ENCODE measurements around the gene IL9. TPM values are rescaled to one million over a fixed set of nuclear protein-coding genes. Genes with fewer than 3 reads are reported as not detected.

Gene IL9
- total RNA-seq, 1 donor from 2014 or later = not detected

DNA sequence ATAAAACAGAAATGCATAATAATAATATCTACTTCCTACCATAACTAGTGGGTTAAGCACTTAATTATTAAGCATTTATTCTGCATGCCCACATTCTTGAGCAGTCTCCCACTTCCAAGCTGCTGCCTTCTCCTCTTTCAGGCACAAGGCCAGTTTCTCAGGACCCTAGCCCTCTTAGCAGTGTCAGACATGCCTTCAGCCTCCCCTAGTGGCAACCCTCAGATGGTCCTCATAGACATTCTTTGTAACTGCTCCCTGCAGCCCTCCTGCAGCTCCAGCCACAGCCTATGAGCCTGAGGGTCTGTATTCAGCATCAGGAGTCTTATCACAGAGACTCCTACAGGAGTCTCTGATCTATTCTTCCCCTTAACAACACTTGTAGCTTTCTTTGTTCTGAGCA is 3.9 kb downstream of the IL9 start:
- DNase-seq (ENCODE audit: low spot score) = peak; percentile 3

DNA sequence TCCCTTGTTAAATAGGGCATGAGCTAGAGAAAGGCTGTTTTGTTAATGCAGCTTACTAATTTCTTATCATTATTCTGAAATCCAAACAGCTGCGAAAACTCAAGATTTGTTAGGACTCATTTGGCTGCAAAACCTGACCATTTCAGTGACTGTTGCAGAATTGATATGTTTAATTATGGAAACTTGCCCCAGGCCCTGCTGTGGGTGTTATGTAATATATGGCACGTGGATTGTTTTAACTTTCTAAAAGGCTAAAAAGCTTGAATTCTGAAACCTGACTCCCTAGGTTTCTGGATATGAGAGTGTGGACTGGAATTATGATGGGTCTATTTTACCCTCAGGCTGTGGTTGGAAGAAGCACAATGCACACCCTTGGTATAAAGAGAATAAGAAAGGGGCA is 4.4 kb downstream of the IL9 start:
- DNase-seq (ENCODE audit: low spot score) = peak; percentile 15

DNA sequence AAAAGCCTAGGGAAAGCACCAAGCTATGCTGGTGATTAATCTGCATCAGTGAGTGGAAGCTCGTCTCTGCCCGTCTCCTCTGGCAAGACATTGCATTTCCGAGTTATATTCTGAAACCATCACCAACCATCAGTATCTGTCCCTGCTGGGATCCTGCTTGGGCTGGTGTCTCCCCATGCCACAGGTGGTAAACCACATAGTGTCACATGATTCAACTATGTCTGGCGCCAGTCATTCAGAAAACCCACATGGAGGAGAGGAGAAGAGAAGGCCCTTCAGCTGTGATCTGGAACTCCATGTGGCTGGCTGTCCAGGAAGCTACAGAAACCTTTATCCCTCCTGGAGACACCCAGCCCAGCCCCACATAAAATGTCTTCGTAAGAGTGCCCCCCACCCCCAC is 4.8 kb downstream of the IL9 start:
- no peak for DNase-seq (ENCODE audit: low spot score)

DNA sequence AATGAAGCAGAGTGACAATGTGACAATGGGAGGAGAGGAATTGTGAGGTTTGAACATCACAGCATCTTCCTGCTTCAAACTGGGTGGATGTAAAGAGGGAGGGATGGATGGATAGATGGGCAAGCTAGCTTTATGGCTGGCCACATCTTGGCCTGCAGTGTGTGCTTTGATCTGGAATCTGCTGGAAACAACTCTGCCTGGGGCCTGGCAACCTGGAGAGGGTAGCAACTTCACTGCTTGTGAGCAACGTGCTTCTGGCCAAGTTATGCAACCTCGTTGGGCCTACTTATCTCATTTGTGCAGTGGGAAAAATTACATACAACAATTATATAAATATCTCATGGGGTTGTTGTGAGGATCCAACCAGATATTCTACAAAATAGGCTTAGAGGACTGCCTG is 5.3 kb downstream of the IL9 start:
- no peak for DNase-seq (ENCODE audit: low spot score)

DNA sequence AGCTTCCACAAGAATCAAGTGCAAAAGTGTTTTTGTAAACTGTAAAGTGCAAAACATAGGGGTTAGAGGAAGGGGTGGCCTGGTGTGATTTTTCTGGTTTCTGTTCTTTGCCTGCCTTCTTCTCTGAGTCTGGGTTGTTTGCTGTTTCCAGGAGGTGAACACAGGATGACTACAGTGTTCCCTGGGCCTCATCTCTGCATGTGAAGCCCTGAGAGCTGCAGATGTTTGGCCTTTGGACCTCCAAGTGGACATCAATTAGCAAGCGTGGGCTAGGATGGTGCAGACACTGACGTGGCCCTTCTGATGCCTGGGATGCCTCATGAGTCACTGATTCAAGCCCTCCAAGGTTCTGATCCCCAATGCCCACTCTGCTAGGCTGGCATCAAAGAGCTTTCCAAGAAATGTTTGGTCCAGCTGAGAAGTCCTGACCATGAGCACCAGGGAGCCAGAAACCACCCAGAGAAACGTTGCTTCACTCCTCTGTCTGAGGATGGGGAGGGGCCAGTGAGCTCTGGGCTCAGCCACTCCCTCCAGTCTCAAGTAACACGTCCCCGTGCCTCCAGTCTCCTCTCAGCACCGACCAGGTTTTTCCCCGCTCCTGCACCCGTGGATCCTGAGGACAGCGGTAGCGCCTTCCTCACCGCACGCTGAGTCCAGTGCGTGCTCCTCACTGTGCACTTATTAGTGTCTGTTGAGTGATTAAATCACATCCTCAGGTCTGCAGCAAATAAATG is 7.6 kb downstream of the IL9 start:
- DNase-seq (ENCODE audit: low spot score) = peak; percentile 43

DNA sequence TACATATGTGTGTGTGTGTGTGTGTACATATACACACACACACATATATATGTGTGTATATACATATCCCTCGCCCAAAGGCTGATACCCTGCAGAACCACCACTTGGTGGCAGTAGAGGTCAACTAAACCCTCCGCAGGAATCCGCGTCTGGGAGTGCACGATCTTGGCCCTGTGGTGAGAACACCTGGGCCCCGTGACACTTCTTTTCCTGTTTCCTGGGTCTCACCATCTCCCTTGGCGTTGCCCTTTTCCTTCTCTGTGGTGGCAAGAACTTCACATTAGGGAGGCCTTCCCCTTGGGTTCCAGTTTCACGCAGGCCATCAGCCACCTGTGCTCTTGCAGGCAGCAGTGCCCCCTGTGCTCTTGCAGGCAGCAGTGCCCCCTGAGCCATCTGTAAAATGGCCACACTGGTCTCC is 8.2 kb downstream of the IL9 start:
- peak; percentile 74 for DNase-seq (ENCODE audit: low spot score)

DNA sequence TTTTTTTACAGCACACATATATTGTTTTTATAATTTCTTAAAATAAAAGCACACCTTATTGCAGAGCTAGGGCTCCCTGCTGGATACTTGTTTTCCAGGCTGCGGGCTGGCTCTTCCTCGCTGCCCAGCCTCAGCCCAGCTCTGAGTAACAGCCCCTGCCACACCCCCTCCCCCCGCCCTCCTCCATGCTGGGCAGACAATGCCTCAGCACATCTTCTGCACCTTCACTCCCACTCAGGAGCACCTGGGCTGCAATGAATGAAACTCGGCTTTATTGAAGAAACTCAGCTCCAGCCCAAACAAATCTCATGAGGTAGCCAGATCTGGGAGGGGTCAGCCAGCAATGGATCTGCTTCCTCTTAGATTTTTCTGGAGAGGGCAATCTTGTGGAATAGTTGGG is 9.5 kb downstream of the IL9 start:
- DNase-seq (ENCODE audit: low spot score) = no peak

DNA sequence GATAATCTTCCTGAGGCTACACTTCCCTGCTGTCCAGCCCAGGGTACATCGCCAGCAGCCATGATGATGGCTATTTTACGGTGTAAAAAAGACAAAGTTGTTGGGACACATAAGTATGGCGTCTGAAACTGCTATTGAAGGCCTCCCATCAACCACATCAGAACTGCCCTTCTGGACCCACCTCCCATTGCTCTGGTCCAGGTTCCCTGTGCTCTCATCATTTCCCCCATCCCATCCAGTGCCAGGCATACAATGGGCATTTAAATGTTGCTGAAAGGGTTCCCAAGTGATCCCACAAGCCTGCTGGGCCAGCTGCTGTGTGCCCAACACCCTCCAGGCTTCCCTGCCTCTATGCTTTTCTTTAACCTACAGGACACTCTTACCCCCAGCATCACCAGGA is 10.6 kb downstream of the IL9 start:
- DNase-seq (ENCODE audit: low spot score) = no peak

DNA sequence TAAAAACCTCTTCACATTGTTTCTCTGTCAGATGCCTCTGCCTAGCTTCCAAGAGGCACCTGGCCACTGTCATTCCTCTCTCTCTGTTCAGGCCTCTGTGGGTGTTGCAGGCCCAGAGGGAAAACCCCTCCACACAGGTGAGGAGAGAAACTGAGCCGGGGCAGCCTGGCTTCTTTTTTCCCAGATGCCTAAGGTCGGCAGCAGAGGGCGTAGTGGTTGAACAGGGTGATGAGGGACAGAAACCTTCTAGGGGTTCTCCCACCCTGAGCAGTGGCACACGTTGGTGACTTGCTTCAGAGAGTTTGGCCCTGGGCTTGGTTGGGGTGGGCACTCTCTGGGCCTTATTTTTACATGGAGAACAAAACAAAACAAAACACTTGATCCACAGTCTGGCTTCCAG is 12.2 kb downstream of the IL9 start:
- DNase-seq (ENCODE audit: low spot score) = no peak

DNA sequence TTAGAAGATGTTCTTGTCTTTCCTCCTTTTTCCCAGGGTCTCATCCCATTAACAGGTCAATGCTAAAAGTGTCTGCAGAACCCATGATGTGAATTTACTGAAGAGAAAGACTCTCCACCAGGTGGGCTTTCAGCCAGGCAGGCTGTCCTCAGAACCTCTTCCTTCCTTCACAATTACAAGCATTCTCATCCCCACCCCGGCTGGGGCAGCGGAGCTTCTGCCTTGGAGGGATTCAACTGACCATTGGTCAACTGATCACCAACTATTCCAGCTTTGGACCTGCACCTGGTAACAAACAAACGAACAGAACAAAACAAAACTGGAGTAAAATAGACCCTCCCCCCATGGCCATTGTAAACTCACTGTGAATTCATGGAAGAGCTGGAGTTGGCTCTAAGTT is 12.6 kb downstream of the IL9 start:
- DNase-seq (ENCODE audit: low spot score) = no peak

DNA sequence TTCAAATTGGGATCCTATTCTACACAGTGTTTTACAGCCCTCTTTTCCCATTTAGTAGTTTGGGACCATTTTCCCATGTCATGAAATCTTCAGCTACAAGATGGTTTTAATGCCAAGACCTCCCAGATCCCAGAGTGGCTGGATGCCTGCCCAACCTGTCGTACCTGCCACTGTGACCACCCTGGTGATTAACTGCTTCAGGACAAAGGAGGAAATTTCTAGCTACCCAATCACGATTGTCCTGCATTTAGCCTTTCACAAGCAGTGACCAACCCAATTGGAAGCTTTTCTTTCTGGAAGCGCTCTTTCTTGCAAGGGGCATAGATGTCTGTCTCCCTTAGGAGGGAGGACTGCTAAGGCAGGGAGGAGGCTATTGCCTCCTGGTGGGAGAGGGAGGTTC is 13.8 kb downstream of the IL9 start:
- no peak for DNase-seq (ENCODE audit: low spot score)

DNA sequence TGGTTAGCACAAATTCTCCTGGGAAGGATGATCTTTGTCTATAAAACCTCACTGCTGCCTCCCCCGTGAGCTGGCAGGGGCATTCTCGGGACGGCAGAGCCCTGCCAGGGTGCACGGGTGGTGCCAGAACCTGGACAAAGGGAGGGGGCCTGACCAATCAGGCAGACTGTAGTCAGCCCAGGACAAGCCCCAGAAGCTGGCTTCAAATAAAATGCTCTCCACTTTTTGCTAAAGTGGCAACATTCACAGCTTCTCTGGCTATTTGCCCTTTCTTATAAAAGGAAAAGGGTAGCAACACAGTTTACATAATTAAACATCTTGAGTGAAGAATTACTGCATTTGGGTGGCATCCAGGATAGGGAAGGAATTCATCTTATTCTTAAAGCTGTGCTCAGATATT is 14.4 kb downstream of the IL9 start:
- no peak for DNase-seq (ENCODE audit: low spot score)

DNA sequence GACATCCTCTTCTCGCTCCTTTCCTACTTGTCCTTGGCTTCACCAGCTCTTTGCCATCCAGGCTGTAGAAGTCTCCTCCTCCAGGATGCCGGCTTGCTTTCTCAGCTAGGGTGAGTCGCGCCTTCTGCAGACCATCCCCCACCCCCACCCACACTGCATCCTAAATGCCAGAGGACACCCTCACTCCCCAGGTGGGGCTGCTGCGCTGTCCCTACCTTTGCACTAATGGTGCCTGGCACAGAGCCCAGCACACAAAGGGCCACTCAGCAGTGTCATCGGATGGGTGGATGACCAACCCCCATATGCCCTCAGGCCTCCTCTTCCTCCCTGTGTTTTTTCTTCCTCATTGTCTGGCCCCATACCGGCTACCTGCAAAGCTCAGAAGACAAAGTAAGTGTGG is 14.8 kb downstream of the IL9 start:
- DNase-seq (ENCODE audit: low spot score) = no peak

DNA sequence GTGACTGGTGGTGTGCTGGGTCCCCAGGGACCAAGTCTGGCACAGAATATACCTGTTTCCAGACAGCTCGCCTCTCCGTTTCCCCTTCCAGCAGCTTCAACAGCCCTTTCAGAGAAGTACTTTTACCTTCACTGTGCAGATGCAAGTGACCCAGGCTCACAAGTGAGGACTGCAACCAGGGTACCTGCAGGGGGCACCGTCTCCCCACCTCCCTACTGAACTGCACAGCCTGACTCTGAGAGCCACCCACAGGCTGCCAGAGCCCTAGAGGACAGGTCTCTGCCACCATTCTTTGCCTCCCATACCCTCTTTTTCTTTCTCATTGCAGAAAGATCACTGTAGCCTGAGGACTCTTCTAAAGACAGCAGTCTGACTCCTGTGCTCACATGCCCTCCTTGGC is 15.4 kb downstream of the IL9 start:
- DNase-seq (ENCODE audit: low spot score) = no peak

DNA sequence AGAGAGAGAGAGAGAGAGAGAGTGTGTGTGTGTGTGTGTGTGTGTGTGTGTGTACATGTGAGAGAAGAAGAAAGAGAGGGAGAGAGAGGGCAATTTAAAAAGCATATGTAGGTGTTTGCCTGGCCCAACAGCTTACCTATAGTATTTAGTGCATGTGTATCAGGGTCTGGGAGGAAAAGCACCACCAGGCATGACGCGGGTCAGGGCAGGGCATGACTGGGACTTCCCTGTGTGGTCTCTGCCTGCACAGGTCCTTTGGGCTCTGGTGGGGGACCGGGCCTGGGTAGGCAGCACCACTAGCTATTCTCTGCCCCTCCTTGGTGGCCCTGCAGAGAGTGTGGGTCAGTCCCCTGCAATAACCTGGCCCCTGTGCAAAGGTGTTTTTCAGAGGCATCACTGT is 16.1 kb downstream of the IL9 start:
- DNase-seq (ENCODE audit: low spot score) = no peak

DNA sequence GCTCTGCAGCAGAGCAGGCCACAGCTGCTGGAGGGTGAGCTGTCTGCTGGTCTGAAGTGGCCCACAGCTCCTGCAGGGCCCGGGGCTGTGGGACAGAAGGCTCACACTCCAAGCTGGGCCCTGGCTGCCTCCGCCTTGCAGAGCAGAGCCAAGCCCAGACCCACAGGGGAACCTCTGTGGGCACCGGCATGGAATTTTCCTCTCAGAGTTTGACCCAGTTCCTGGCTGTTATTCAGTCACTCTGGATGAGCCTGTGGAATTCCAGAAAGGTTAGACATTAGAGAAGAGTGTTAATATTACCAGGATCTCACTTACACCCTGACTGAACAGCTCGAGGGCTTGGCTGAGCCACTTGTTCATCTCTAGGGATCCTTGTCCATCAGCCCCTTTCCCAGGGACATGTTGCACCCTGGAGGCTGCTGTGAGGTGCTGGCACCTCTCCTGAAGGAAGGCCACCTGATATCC is 17.5 kb downstream of the IL9 start:
- no peak for DNase-seq (ENCODE audit: low spot score)

DNA sequence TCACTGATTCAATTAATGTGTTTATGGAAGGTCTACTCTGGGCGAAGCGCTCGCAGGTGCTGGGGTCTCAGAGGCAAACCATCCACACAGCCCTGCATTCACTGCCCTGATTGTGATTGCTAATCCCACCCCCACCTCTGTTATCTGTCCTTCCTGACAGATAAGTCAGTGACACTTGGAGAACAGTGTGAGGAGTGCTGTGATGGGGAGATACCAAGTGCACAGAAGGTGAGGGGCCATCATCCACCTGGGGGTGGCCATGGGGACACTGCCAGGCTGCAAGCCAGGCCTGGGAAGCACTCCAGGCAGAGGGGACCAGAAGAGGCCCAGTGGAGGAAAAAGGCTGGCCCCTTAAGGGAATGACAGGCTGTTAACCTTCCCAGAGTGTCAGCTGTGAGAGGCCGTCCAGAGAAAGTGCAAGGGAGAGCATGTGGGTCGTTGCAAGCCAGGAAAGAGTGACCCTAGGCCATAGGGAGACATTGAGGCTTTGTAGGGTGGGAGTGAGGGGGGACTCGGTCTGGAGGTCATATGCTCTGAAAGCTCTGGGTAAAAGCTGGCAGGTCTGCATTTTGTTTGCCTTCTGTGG is 18.0 kb downstream of the IL9 start:
- DNase-seq (ENCODE audit: low spot score) = no peak

DNA sequence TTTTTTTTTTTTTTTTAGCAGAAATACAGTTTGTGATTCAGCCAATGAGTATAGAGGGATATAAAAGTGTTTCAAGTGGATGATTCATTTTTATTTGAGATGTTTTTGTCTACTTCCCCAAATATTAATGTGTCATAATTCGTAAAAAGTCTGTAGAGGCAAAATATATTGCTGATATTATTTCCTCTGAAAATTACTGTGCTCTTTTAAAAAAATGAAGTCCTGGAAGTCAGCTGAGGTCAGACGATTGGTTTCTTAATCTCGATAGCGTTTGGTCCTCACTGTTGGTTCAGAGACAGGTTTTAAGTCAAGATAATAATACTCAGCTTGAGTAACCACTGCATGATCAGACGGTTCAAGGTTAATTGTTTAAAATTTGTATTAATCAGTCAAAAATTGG is 19.5 kb downstream of the IL9 start:
- no peak for DNase-seq (ENCODE audit: low spot score)

DNA sequence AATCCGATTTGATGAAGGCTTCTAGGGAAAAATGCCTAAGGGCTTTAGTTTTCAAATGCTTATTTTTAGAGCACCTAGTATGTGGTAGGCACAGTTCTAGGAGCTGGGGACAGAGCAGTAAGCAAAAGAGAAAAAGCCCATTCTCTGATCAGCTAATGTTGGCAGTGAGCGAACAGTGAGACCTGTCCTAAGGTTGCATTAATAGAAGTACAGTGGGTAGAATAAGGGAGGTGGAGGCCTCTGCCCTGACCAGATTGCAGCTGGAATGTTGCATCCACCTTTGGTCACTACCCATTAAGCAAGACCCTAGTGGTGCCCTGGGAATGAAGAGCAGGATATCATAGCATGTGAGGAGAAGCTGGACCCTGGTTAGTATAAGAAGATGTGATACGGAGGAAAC is 20.1 kb downstream of the IL9 start:
- no peak for DNase-seq (ENCODE audit: low spot score)

DNA sequence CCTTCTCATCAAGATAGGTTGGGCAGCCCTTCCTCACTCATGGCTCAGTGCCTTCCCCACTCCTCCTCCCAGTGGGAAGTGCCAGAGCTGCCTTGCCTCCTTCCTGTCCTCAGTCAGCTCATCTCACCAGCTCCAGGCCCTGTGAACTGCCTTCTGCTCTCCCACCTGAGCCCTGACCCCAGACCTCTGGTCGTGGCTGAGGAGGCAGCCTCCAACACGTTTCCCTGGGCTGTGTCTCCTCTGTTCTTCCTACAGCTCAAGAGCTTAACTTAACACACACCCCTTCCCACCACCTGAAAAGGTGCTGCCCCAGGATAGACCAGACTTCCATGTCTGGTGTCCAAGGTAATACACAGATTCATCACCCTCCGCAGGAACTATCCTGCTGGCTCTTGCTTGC is 21.2 kb downstream of the IL9 start:
- DNase-seq (ENCODE audit: low spot score) = no peak

DNA sequence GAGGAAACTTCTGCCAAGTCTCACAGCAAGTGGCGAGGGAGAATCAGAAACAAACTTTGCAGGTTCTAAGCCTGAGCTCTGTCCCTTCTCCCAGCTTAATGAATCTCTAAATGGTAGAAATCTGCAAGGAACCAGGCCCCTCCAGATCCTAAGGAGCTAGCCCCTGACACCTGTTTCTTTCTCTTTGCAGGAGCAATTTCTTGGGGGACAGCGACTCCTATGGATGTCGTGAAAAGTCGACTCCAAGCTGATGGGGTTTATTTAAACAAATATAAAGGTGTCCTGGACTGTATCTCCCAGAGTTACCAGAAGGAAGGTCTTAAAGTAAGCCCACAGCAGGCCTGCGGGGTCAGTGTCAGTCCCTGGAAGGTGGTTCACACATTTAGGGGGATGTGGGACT is 21.8 kb downstream of the IL9 start:
- no peak for DNase-seq (ENCODE audit: low spot score)

DNA sequence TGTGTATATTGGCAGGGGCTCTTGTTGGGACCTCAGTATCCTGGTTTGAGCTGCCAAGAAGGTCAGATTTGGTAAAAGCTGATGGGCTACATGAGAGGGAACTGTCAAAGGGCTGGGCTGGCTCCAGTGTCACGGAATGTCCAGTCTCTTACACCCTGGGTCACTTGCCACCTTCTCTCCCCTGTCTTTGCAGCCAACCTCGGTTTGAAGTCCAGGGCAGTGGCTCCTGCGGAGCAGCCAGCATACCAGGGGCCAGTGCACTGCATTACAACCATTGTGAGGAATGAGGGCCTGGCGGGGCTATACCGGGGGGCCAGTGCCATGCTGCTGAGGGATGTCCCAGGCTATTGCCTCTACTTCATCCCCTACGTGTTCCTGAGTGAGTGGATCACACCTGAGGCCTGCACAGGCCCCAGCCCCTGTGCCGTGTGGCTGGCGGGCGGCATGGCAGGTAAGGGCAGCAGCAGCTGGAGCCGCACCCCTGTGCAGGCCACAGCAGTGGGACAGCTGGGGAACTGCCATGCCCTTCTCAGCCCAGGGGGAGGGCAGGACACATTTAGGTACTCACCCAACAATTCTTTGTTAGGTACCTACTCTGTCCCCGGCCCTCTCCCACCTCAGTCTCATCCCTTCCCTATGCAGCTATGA is 24.2 kb downstream of the IL9 start:
- no peak for DNase-seq (ENCODE audit: low spot score)

DNA sequence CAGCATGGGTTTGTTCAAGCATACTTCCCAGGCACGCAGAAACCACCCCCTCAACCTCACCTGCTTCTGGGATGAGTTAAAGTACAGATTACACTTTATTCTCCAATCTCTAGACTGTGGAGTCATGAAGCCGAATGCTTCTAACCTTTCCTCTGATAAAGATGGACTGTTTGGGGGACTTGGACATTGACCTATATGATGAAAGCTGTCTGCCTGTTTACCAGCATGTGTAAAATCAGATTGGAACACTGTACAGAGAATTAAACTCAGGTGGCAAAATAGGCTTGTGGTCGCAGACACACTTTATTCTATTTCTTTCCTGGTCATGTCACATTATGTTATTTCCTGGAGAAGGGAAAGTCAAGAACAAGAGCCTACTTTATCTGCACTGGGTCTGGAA is 25.7 kb downstream of the IL9 start:
- no peak for DNase-seq (ENCODE audit: low spot score)
